Measurements from ENCODE around the gene CFAP20DC.

Gene CFAP20DC

DNA sequence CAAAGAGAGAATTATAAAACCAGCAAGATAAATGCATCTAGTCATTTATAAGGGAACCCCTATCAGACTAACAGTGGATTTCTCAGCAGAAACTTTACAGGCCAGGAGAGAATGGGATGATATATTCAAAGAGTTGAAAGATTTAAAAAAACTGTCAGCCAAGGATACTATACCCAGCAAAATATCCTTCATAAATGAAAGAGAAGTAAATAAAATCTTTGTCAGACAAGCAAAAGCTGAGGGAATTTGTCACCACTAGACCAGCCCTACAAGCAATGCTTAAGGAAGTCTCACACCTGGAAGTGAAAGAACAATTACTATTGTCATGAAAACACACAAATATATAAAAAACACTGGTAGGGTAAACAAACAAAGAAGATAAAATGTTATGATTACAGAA lies 269.9 kb downstream of the CFAP20DC start:
- Histone ChIP-seq H3K4me1 (ENCODE audit: low read length) (no peaks in the 10 kb centered on the region), H3K36me3 (replicated peaks; ENCODE audit: insufficient read depth, low read length) (no peaks in the 10 kb centered on the region), H3K27me3 (replicated peaks; ENCODE audit: insufficient read depth, low read length) (no peaks in the 10 kb centered on the region), H3K4me2 (ENCODE audit: low read depth, low read length) (no peak overlapping the region), H2AFZ (ENCODE audit: low read length) (no peak overlapping the region), H3F3A (ENCODE audit: insufficient read depth, low read length) (no peaks in the 10 kb centered on the region), H3K9me3 (replicated peaks; ENCODE audit: insufficient read depth, low read length) (no peaks in the 10 kb centered on the region), H3K79me2 (ENCODE audit: low read length) (no peaks in the 10 kb centered on the region), H3K4me3 (ENCODE audit: low read length) (no peak overlapping the region), H3K27ac (ENCODE audit: low read length) (no peak overlapping the region), H4K20me1 (ENCODE audit: insufficient read depth, low read length) (no peaks in the 10 kb centered on the region), H3K9ac (ENCODE audit: low read length) (no peak overlapping the region), H3K9me2 (replicated peaks; ENCODE audit: insufficient read depth, low read length) (no peaks in the 10 kb centered on the region)
- no peak for DNase-seq
- no peak for TF ChIP-seq EZH2phosphoT487 (IDR thresholded peaks at IDR 0.05; ENCODE audit: low read length)
- no peak for TF ChIP-seq EZH2 (optimal IDR thresholded peaks at IDR 0.05; ENCODE audit: low read depth, low read length)
- TF ChIP-seq, protein P1, sequence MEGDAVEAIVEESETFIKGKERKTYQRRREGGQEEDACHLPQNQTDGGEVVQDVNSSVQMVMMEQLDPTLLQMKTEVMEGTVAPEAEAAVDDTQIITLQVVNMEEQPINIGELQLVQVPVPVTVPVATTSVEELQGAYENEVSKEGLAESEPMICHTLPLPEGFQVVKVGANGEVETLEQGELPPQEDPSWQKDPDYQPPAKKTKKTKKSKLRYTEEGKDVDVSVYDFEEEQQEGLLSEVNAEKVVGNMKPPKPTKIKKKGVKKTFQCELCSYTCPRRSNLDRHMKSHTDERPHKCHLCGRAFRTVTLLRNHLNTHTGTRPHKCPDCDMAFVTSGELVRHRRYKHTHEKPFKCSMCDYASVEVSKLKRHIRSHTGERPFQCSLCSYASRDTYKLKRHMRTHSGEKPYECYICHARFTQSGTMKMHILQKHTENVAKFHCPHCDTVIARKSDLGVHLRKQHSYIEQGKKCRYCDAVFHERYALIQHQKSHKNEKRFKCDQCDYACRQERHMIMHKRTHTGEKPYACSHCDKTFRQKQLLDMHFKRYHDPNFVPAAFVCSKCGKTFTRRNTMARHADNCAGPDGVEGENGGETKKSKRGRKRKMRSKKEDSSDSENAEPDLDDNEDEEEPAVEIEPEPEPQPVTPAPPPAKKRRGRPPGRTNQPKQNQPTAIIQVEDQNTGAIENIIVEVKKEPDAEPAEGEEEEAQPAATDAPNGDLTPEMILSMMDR (IDR thresholded peaks at IDR 0.05; ENCODE audit: low read length) = no peak

DNA sequence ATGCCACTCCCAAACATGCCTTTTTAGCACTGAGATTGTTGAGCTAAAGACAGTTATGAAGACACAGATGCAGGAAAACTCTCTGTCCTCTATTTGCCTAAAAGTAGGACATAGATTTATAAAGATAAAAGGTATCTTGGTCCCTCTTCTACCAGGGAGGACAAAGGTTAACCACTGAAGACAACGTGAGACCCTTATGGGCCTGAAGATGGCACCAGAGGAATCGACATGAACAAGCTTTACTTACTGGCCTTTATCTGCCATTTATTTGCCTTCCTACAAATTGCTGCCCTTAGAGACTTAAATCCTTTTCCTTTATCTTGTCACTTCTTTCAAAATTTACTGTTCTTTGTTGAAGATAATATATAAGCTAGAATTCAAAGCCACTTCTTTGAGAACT lies 273.6 kb downstream of the CFAP20DC start:
- no peaks in the 10 kb centered on the region for H3K9me2 ChIP-seq (replicated peaks; ENCODE audit: insufficient read depth, low read length)
- no peaks in the 10 kb centered on the region for H3F3A ChIP-seq (ENCODE audit: insufficient read depth, low read length)
- no peaks in the 10 kb centered on the region for H4K20me1 ChIP-seq (ENCODE audit: insufficient read depth, low read length)
- no peaks in the 10 kb centered on the region for H3K9me3 ChIP-seq (replicated peaks; ENCODE audit: insufficient read depth, low read length)
- TF ChIP-seq, protein P1 (IDR thresholded peaks at IDR 0.05; ENCODE audit: low read length) = no peak
- TF ChIP-seq EZH2 (optimal IDR thresholded peaks at IDR 0.05; ENCODE audit: low read depth, low read length) (no peak), EZH2phosphoT487 (IDR thresholded peaks at IDR 0.05; ENCODE audit: low read length) (no peak)
- H3K36me3 ChIP-seq (replicated peaks; ENCODE audit: insufficient read depth, low read length) = no peaks in the 10 kb centered on the region
- no peak overlapping the region for H3K9ac ChIP-seq (ENCODE audit: low read length)
- no peaks in the 10 kb centered on the region for H3K27me3 ChIP-seq (replicated peaks; ENCODE audit: insufficient read depth, low read length)
- no peak overlapping the region for H2AFZ ChIP-seq (ENCODE audit: low read length)
- DNase-seq = no peak
- no peaks in the 10 kb centered on the region for H3K4me1 ChIP-seq (ENCODE audit: low read length)
- H3K27ac ChIP-seq (ENCODE audit: low read length) = no peak overlapping the region
- no peaks in the 10 kb centered on the region for H3K79me2 ChIP-seq (ENCODE audit: low read length)
- no peak overlapping the region for H3K4me2 ChIP-seq (ENCODE audit: low read depth, low read length)
- H3K4me3 ChIP-seq (ENCODE audit: low read length) = no peak overlapping the region

DNA sequence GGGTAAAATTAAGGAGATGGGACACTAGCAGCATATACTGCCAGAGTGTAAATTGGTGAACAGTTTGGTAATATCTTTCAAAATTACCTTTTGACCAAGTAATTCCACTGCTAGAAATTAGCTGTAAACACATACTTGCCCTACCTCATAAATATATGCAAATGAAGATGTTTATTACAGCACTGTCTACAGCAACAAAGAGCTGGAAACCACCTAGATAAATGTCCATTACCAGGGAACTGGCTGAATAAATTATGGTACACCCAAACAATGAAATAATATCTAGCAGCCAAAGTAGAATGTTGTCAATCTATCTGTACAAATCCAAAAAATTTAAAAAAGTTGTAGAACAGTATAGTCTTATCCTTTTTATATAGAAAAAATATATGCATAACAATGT lies 277.4 kb downstream of the CFAP20DC start:
- H2AFZ ChIP-seq (ENCODE audit: low read length) = no peak overlapping the region
- no peaks in the 10 kb centered on the region for H3K36me3 ChIP-seq (replicated peaks; ENCODE audit: insufficient read depth, low read length)
- H4K20me1 ChIP-seq (ENCODE audit: insufficient read depth, low read length) = no peaks in the 10 kb centered on the region
- no peaks in the 10 kb centered on the region for H3K79me2 ChIP-seq (ENCODE audit: low read length)
- H3K9me3 ChIP-seq (replicated peaks; ENCODE audit: insufficient read depth, low read length) = no peaks in the 10 kb centered on the region
- H3K9me2 ChIP-seq (replicated peaks; ENCODE audit: insufficient read depth, low read length) = no peaks in the 10 kb centered on the region
- H3K9ac ChIP-seq (ENCODE audit: low read length) = no peak overlapping the region
- TF ChIP-seq EZH2phosphoT487 (IDR thresholded peaks at IDR 0.05; ENCODE audit: low read length) (no peak), EZH2 (optimal IDR thresholded peaks at IDR 0.05; ENCODE audit: low read depth, low read length) (no peak)
- TF ChIP-seq, protein P1 (IDR thresholded peaks at IDR 0.05; ENCODE audit: low read length) = no peak
- DNase-seq = no peak
- no peak overlapping the region for H3K4me2 ChIP-seq (ENCODE audit: low read depth, low read length)
- H3F3A ChIP-seq (ENCODE audit: insufficient read depth, low read length) = no peaks in the 10 kb centered on the region
- no peaks in the 10 kb centered on the region for H3K4me1 ChIP-seq (ENCODE audit: low read length)
- no peak overlapping the region for H3K27ac ChIP-seq (ENCODE audit: low read length)
- H3K27me3 ChIP-seq (replicated peaks; ENCODE audit: insufficient read depth, low read length) = no peaks in the 10 kb centered on the region
- no peak overlapping the region for H3K4me3 ChIP-seq (ENCODE audit: low read length)
